Astrocyte (in vitro differentiated cells and primary cell): ENCODE measurements around the gene TOX3. TPM values are rescaled to one million over a fixed set of nuclear protein-coding genes. Genes with fewer than 3 reads are reported as not detected.

Source experiments
- DNase-seq: peaks from one replicate; pipeline ENCODE4 v3.0.0-alpha.2; 2010; ENCODE audit warnings: low read depth
- FAIRE-seq: peaks from 2 replicates; lab custom pipeline; 2011; peaks lifted over from hg19 to GRCh38; lab: Jason Lieb, UNC
- H2AFZ ChIP-seq: 2 replicates; pipeline ENCODE4 v1.6.0; 2012; ENCODE audit warnings: low read depth, low read length, inconsistent platforms
- H3K27ac ChIP-seq: 2 replicates; pipeline ENCODE4 v1.5.1; 2011; ENCODE audit warnings: low read depth, low read length, inconsistent platforms
- H3K27me3 ChIP-seq: 2 replicates; pipeline ENCODE4 v1.6.0; 2011; ENCODE audit warnings: low read length, inconsistent platforms; ENCODE audit not compliant: insufficient read depth
- H3K36me3 ChIP-seq: 2 replicates; pipeline ENCODE4 v1.5.1; 2011; ENCODE audit warnings: low read length, inconsistent platforms; ENCODE audit not compliant: insufficient read depth
- H3K4me1 ChIP-seq: 2 replicates; pipeline ENCODE4 v1.5.1; 2011; ENCODE audit warnings: low read length, inconsistent platforms; ENCODE audit not compliant: insufficient read depth
- H3K4me2 ChIP-seq: 2 replicates; pipeline ENCODE4 v1.6.0; 2012; ENCODE audit warnings: low read length, inconsistent platforms
- H3K4me3 ChIP-seq: 2 replicates; pipeline ENCODE4 v1.5.1; 2011; ENCODE audit warnings: low read depth, mild to moderate bottlenecking, low read length, inconsistent platforms; ENCODE audit not compliant: insufficient read depth
- H3K79me2 ChIP-seq: 2 replicates; pipeline ENCODE4 v1.6.0; 2012; ENCODE audit warnings: mild to moderate bottlenecking, low read length, inconsistent platforms; ENCODE audit not compliant: insufficient read depth
- H3K9ac ChIP-seq: 2 replicates; pipeline ENCODE4 v1.6.0; 2012; ENCODE audit warnings: mild to moderate bottlenecking, low read length, inconsistent platforms
- H3K9me3 ChIP-seq: 2 replicates; pipeline ENCODE4 v1.5.1; 2012; ENCODE audit warnings: low read depth, mild to moderate bottlenecking, low read length, inconsistent platforms; ENCODE audit not compliant: insufficient read depth
- H4K20me1 ChIP-seq: 2 replicates; pipeline ENCODE4 v1.6.0; 2012; ENCODE audit warnings: low read length, inconsistent platforms; ENCODE audit not compliant: insufficient read depth
- H3K27ac Mint-ChIP-seq: one replicate; pipeline ENCODE4 v1.8.0; 2021; ENCODE audit warnings: mild to moderate bottlenecking, mixed read lengths; ENCODE audit not compliant: unreplicated experiment
- H3K27me3 Mint-ChIP-seq: one replicate; pipeline ENCODE4 v1.8.0; 2021; ENCODE audit warnings: low read depth, mixed read lengths; ENCODE audit not compliant: unreplicated experiment
- H3K36me3 Mint-ChIP-seq: one replicate; pipeline ENCODE4 v1.8.0; 2021; ENCODE audit warnings: low read depth, mixed read lengths; ENCODE audit not compliant: unreplicated experiment
- H3K4me1 Mint-ChIP-seq: one replicate; pipeline ENCODE4 v1.8.0; 2021; ENCODE audit warnings: low read depth, mixed read lengths; ENCODE audit not compliant: unreplicated experiment
- H3K4me3 Mint-ChIP-seq: one replicate; pipeline ENCODE4 v1.8.0; 2021; ENCODE audit warnings: mild to moderate bottlenecking, moderate library complexity, mixed read lengths; ENCODE audit not compliant: unreplicated experiment
- H3K9me3 Mint-ChIP-seq: one replicate; pipeline ENCODE4 v1.8.0; 2021; ENCODE audit warnings: mild to moderate bottlenecking, mixed read lengths; ENCODE audit not compliant: unreplicated experiment
- CTCF ChIP-seq: IDR thresholded peaks from 2 replicates; pipeline ENCODE4 v1.5.1; 2011; ENCODE audit warnings: low read depth, mild to moderate bottlenecking, inconsistent platforms, low read length, moderate library complexity; ENCODE audit not compliant: insufficient read depth
- EZH2 ChIP-seq: IDR thresholded peaks from 2 replicates; pipeline ENCODE4 v1.6.1; 2012; ENCODE audit warnings: mild to moderate bottlenecking, low read length, inconsistent platforms; ENCODE audit not compliant: insufficient read depth
- total RNA-seq: library from RNA; stranded (reverse); gene quantifications from 2 replicates; pipeline ENCODE4 v1.2.1, GENCODE V29; 2021

Gene TOX3
- total RNA-seq, 1 donor from 2014 or later: 2.3 TPM

GRCh38 chr16:52549011-52549692 is 2.2 kb upstream of the TOX3 start:
- H3K4me2 ChIP-seq: no peak overlapping the region

GRCh38 chr16:52548261-52549010 is 1.5 kb upstream of the TOX3 start:
- H3K4me1 ChIP-seq: peaks cover 4% of the 10 kb centered on the region
- peaks cover 35% of the 10 kb centered on the region for H3K27me3 ChIP-seq
- H3K9ac ChIP-seq: no peak overlapping the region
- Mint-ChIP-seq H3K4me1 (peaks cover 3% of the 10 kb centered on the region), H3K9me3 (no peaks in the 10 kb centered on the region), H3K27ac (no peak overlapping the region), H3K36me3 (no peaks in the 10 kb centered on the region), H3K27me3 (peaks cover 24% of the 10 kb centered on the region), H3K4me3 (peak overlapping the region; percentile 83)
- no peak overlapping the region for H3K4me2 ChIP-seq
- FAIRE-seq: no peak
- TF ChIP-seq EZH2 (no peak), CTCF (no peak)
- no peak overlapping the region for H3K4me3 ChIP-seq
- H3K36me3 ChIP-seq: no peaks in the 10 kb centered on the region
- H4K20me1 ChIP-seq: no peaks in the 10 kb centered on the region
- no peak overlapping the region for H2AFZ ChIP-seq
- no peak overlapping the region for H3K27ac ChIP-seq
- H3K9me3 ChIP-seq: no peaks in the 10 kb centered on the region
- no peak for DNase-seq
- no peaks in the 10 kb centered on the region for H3K79me2 ChIP-seq

More at GRCh38 chr16:52549011-52549692, 2.2 kb upstream of the TOX3 start:
- no peaks in the 10 kb centered on the region for H3K79me2 ChIP-seq
- no peak overlapping the region for H3K4me3 ChIP-seq
- H3K27ac Mint-ChIP-seq: no peak overlapping the region
- H3K4me1 ChIP-seq: peaks cover 4% of the 10 kb centered on the region
- FAIRE-seq (no peak), DNase-seq (no peak)
- no peaks in the 10 kb centered on the region for H3K36me3 Mint-ChIP-seq
- H3K36me3 ChIP-seq: no peaks in the 10 kb centered on the region
- peaks cover 3% of the 10 kb centered on the region for H3K4me1 Mint-ChIP-seq
- no peak overlapping the region for H3K9ac ChIP-seq
- no peaks in the 10 kb centered on the region for H4K20me1 ChIP-seq
- no peak overlapping the region for H3K4me3 Mint-ChIP-seq
- no peaks in the 10 kb centered on the region for H3K9me3 Mint-ChIP-seq
- no peak overlapping the region for H2AFZ ChIP-seq
- TF ChIP-seq CTCF (peak; percentile 23), EZH2 (no peak)
- peaks cover 35% of the 10 kb centered on the region for H3K27me3 ChIP-seq
- H3K27ac ChIP-seq: no peak overlapping the region
- no peaks in the 10 kb centered on the region for H3K9me3 ChIP-seq
- peaks cover 24% of the 10 kb centered on the region for H3K27me3 Mint-ChIP-seq
